DOHH2 (cell line): ENCODE results near the gene PLAAT3.
"Not testable (repeated sequence)": the region's sequence is repeated elsewhere in the genome, so short reads cannot be mapped to it uniquely, and the experiment has no call there.

ENCODE experiments used
- EZH2phosphoT487 ChIP-seq: fragments of 200-600 bp; sonication (generic); IDR thresholded peaks from 2 replicates; pipeline ENCODE4 v1.6.1; 2017; ENCODE audit warnings: borderline replicate concordance, mild to moderate bottlenecking, antibody characterized with exemption, low read length, moderate library complexity, mixed read lengths
- TF ChIP-seq, protein P1 (sequence below): fragments of 200-600 bp; sonication (generic); IDR thresholded peaks from one replicate; pipeline ENCODE4 v1.5.1; 2014; ENCODE audit warnings: antibody characterized with exemption, mild to moderate bottlenecking, low read depth, low read length; ENCODE audit not compliant: poor library complexity, severe bottlenecking

- TF ChIP-seq, protein P1, sequence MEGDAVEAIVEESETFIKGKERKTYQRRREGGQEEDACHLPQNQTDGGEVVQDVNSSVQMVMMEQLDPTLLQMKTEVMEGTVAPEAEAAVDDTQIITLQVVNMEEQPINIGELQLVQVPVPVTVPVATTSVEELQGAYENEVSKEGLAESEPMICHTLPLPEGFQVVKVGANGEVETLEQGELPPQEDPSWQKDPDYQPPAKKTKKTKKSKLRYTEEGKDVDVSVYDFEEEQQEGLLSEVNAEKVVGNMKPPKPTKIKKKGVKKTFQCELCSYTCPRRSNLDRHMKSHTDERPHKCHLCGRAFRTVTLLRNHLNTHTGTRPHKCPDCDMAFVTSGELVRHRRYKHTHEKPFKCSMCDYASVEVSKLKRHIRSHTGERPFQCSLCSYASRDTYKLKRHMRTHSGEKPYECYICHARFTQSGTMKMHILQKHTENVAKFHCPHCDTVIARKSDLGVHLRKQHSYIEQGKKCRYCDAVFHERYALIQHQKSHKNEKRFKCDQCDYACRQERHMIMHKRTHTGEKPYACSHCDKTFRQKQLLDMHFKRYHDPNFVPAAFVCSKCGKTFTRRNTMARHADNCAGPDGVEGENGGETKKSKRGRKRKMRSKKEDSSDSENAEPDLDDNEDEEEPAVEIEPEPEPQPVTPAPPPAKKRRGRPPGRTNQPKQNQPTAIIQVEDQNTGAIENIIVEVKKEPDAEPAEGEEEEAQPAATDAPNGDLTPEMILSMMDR = not testable (repeated sequence)
- TF ChIP-seq EZH2phosphoT487 = not testable (repeated sequence)
These were observed 85.4 kb downstream of the PLAAT3 start for GRCh38 chr11:63528729-63529278.
